ENCODE data around the gene SGSH.

SGSH gene

GRCh38 chr17:80225230-80225629 lies 5.1 kb upstream of the SGSH start:
- DNase-seq: no peak

- no peak for DNase-seq
Measured at GRCh38 chr17:80224683-80225082, 4.5 kb upstream of the SGSH start.

DNA sequence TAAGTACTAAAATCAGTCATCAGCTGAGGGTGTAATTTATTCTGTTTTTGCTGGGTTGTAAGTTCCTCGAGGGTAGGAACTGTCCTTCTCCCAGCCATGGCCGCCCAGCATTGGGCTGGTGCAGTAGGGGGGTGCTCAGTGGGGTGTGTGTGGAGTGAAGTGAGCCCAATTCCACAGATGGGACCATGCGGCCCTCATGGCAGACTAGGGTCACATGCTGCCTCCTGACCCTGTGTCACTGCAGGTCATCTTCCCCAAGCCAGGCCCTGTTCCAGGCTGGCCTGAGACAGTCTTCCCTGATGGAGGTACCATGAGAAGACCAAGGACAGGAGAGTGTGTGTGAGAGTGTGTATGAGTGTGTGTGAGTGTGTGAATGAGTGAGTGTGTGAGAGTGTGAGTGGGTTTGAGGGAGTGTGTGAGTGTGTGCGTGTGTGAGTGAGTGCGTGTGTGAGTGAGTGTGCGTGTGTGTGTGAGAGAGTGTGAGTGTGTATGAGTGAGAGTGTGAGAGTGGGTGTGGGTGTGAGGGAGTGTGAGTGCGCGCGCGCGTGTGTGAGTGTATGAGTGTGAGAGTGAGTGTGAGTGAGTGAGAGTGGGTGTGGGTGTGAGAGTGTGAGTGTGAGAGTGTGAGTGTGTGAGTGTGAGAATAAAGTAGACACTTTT lies 3.8 kb upstream of the SGSH start:
- no peak for DNase-seq

DNA sequence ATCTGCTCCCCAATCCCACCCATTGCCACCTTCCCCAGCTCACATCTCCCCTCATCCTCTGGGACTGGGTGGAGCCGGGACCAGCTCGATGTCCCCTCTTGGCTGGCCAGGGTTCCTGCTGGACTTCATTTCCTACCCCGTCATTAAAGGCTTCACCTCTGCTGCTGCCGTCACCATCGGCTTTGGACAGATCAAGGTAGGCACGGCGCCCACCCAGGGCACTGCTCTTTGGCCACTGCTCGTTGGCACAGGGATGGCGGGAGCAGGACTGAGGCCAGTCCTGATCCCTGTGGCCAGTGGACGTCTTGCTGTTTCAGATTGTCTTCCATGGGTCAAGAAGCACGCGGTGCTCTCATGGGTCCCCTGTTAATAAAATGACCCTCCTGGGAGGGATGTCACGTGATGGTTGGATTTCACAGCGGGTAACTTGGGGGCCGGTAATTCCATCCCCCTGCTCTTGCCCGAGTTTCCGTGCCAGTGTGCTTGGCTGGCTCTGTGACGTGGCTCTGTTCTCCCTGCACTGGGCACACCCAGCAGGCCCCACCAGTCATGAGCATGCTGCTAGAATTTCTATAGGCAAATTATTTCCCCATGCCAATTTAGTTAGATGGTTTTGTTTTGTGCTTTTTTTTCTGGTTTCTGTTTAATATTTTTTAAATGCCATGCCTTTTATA lies 3.1 kb upstream of the SGSH start:
- DNase-seq: no peak

GRCh38 chr17:80222376-80223141 lies 2.4 kb upstream of the SGSH start:
- no peak for DNase-seq

GRCh38 chr17:80221351-80222105 lies 1.4 kb upstream of the SGSH start:
- no peak for DNase-seq

DNA sequence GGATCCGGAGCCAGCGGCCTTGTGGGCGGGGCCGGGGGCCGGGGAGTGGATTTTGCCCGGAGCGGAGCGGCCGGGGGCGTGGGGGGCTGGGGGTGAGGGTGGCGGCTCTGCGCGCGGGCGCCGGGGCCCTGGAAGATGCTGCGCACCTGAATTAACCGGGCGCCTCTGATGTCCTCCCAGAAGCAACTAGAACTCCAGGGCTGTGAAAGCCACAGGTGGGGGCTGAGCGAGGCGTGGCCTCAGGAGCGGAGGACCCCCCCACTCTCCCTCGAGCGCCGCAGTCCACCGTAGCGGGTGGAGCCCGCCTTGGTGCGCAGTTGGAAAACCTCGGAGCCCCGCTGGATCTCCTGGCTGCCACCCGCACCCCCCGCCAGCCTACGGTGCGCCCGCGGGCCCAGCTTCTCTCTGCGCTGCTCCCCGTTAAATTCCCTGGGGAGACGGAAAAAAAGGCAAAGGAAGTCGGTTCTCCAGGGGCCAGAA lies 643 bp upstream of the SGSH start:
- no peak for DNase-seq

DNA sequence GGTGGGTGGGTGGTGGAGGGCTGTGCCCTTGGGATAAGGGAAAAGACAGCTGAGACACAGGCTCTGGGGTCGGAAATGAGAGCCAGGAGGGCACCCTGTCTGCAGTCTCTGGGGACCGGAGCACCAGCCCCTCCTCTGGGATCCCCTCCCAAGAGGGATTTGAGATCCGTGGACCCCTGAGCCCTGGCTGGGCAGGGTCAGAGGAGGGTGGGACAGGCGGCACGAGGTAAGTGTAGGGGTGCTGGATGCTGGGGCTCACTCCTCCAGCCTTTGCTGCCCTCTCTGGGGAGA lies 425 bp downstream of the SGSH start:
- DNase-seq: peak; percentile 35

GRCh38 chr17:80219013-80219762 lies 945 bp downstream of the SGSH start:
- DNase-seq: peak; percentile 78

- DNase-seq: no peak
Measured at GRCh38 chr17:80218391-80218790, 1.7 kb downstream of the SGSH start.

GRCh38 chr17:80217703-80218362 lies 2.3 kb downstream of the SGSH start:
- DNase-seq: no peak

DNA sequence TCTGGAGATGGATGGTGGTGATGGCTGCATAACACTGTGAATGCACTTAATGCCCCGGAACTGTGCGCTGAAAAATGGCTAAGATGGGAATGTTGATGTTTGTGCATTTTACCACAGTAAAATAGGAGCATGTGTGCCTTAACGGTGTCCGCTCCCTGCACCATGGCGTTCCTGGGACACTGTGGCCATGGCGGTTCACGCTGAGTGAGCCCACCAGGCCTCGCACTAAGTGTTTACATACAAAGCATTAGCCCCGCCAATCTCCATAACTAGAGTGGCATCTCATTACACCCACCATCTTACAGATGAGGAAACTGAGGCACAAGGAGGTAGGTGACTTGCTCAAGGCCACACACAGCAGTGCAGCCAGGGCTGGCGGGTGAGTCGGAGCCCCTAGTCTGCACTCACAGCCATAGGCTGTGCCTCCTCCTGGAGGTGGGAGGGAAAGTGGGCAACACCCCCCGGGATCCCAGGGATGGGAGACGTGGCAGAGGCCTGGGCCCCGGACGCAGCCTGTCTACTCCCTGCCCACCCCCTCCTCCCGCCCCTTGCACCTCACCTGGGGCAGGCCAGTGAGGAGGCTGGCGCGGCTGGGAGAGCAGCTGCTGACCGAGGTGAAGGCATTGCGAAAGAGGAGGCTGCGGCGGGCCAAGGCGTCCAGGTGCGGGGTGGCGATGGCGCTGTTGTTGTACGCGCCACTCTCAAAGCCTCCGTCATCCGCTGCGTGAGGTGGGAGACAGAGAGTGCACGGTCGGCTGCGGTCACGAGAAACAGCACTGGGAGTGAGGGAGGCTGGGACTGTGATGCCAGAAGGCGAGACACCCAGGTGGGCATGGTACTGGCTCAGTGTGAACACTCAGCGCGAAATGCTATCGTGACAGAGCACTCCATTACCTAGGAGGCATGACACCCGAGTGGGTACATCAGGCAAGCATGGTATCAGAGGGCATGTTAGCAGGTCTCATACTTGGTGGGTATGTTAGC lies 3.4 kb downstream of the SGSH start:
- no peak for DNase-seq

DNA sequence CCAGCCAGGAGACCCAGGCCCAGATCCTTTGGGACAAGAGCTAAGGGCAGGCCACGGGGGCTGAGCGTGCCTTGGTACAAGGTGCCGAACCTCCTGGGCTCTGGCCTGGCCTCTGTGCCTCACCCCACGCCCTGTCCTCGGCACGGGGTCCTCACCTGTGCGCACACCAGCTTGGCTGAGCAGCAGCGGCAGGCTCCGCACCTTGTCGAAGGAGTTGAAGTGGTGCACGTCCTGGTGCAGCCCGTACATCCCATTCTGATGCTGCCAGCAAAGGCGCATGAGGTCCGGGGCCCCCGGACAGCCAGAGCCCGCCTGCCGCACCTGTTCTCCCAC lies 5.3 kb downstream of the SGSH start:
- no peak for DNase-seq

DNA sequence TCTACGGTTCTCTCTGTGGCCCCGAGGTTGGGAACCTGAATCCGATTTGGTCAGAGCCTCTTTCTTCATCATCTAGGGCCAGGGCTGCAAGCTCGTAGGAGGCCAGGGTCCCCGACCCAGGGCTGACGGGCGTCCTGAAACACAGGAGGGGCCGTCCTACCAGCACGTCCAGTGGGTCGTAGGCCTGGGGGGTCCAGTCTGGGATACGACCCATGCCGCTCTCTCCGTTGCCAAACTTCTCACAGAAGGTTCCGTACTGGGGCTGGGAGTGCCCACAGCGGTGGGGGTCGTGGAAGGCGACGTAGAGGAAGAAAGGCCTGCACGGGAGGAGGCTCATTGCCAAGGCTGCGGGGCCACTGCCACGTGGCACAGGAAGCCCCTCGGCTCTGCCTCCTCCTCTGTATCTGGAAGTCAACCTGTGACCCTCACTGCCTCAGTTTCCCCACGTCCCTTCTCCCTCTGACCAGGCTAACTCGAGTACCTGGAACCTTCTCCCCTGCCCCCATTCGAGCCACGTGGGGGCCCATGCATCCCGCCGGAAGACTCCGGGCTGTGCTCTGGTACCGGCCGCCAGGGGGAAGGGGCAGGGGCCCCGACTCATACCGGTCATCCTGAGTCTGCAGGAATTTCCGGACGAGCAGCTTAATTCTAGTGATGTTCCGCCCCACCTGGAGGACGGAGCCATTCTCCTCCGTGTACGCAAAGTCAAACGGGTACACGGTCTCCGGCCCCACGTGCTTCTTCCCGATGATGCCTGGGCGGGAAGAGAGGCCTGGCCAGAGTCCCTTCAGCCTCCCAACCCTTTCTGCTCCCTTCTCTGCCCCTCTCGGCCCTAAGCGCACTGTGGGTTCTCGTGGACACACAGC lies 5.9 kb downstream of the SGSH start:
- DNase-seq: no peak

DNA sequence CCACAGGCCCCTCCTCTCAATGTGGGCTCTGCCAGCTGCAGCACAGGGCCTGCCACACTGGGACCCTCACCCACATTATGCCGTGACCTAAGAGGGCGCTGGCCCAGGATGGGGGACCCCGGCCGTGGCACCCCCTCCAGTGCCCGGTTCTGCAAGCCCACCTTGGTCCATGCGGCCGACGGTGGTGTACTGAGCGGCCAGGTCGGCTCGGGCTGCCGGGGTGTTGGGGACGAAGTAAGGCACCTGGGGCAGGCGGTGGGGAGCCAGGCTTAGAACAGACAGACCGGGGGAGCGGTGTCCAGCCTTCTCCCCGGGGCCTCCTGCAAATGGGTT lies 6.5 kb downstream of the SGSH start:
- DNase-seq: no peak

- no peak for DNase-seq
Measured at GRCh38 chr17:80212962-80213642, 7.0 kb downstream of the SGSH start.

- no peak for DNase-seq
Measured at GRCh38 chr17:80212511-80212910, 7.6 kb downstream of the SGSH start.

GRCh38 chr17:80212109-80212508 lies 8.0 kb downstream of the SGSH start:
- DNase-seq: no peak

- DNase-seq: no peak
Measured at GRCh38 chr17:80210348-80211108, 9.6 kb downstream of the SGSH start.

Measured in NCI-H1105 treated with DMSO at 0.1 percent for 48 hours (cell line).